Smooth muscle cell (in vitro differentiated cells): Measurements from ENCODE around the gene DCUN1D4. TPM values are rescaled to one million over a fixed set of nuclear protein-coding genes. Genes with fewer than 3 reads are reported as not detected.
A peak's percentile ranks its signal among the peaks of the same experiment; 100 is the strongest.

Experiments
- DNase-seq: peaks from one replicate; lab custom pipeline; 2025; ENCODE audit not compliant: unreplicated experiment; lab: John Stamatoyannopoulos, UW
- H2AFZ ChIP-seq: fragments of 200-600 bp; sonication (generic); 2 replicates; pipeline ENCODE4 v1.6.0; 2016; ENCODE audit warnings: antibody characterized with exemption, low read depth, mild to moderate bottlenecking
- H3F3A ChIP-seq: fragments of 200-600 bp; sonication (generic); 2 replicates; pipeline ENCODE4 v1.6.0; 2017; ENCODE audit warnings: antibody characterized with exemption, low read depth
- H3K27ac ChIP-seq: fragments of 200-600 bp; sonication (generic); 2 replicates; pipeline ENCODE4 v1.5.1; 2016; ENCODE audit warnings: low read depth, mild to moderate bottlenecking
- H3K27me3 ChIP-seq: fragments of 200-600 bp; sonication (generic); 2 replicates; pipeline ENCODE4 v1.6.1; 2016; ENCODE audit warnings: low read depth, mild to moderate bottlenecking
- H3K36me3 ChIP-seq: fragments of 200-600 bp; sonication (generic); 2 replicates; pipeline ENCODE4 v1.5.1; 2016; ENCODE audit warnings: low read depth
- H3K4me1 ChIP-seq: fragments of 200-600 bp; sonication (generic); 2 replicates; pipeline ENCODE4 v1.5.1; 2016; ENCODE audit warnings: low read depth
- H3K4me2 ChIP-seq: fragments of 200-600 bp; sonication (generic); 2 replicates; pipeline ENCODE4 v1.6.0; 2016; ENCODE audit warnings: mild to moderate bottlenecking
- H3K4me3 ChIP-seq: fragments of 200-600 bp; sonication (generic); 2 replicates; pipeline ENCODE4 v1.5.1; 2016; ENCODE audit warnings: mild to moderate bottlenecking
- H3K79me2 ChIP-seq: fragments of 200-600 bp; sonication (generic); 2 replicates; pipeline ENCODE4 v1.6.0; 2016; ENCODE audit warnings: low read depth, mild to moderate bottlenecking
- H3K9ac ChIP-seq: fragments of 200-600 bp; sonication (generic); 2 replicates; pipeline ENCODE4 v1.6.0; 2016; ENCODE audit warnings: low read depth
- H3K9me3 ChIP-seq: fragments of 200-600 bp; sonication (generic); replicated peaks from 2 replicates; pipeline ENCODE4 v1.5.1; 2016; ENCODE audit warnings: low read depth
- H4K20me1 ChIP-seq: fragments of 200-600 bp; sonication (generic); 2 replicates; pipeline ENCODE4 v1.6.0; 2016; ENCODE audit warnings: low read depth
- CTCF ChIP-seq: fragments of 200-600 bp; sonication (generic); IDR thresholded peaks from 2 replicates; pipeline ENCODE4 v1.5.1; 2017; ENCODE audit warnings: borderline replicate concordance, mild to moderate bottlenecking, antibody characterized with exemption; ENCODE audit not compliant: insufficient read depth, poor library complexity, severe bottlenecking
- WGBS: methylation state at CpG from one replicate; pipeline ENCODE4 v1.1.7; 2016; ENCODE audit warnings: low lambda C conversion rate; 5-methylcytosine and 5-hydroxymethylcytosine counted together
- polyA plus RNA-seq: library from polyadenylated mRNA; unstranded; fragments of >200 nt; fragmentation: Nextera tagmentation; extraction: Ambion mirVana; gene quantifications from 2 replicates; pipeline ENCODE4 v1.2.1, GENCODE V29; 2016
- total RNA-seq: library from RNA; depleted of rRNA; stranded (reverse); fragments of >200 nt; gene quantifications from 2 replicates; pipeline ENCODE4 v1.2.3, GENCODE V29; 2014

DCUN1D4 gene
- total and polyA plus RNA-seq, 2 experiments from 2014 or later: 14.1 to 22.9 TPM

GRCh38 chr4:51872283-51872997 lies 29.5 kb downstream of the DCUN1D4 start:
- Histone ChIP-seq H3K79me2 (no peaks in the 10 kb centered on the region), H3K4me2 (no peak overlapping the region), H4K20me1 (peaks cover 8% of the 10 kb centered on the region), H3K36me3 (peaks cover 29% of the 10 kb centered on the region), H3K27me3 (no peaks in the 10 kb centered on the region), H3K27ac (no peak overlapping the region), H3K9me3 (no peaks in the 10 kb centered on the region), H3F3A (no peaks in the 10 kb centered on the region), H2AFZ (no peak overlapping the region), H3K4me3 (no peak overlapping the region), H3K9ac (no peak overlapping the region), H3K4me1 (no peaks in the 10 kb centered on the region)
- no peak for TF ChIP-seq CTCF
- 97% methylated on average over 9 of the region's 9 CpGs for WGBS
- no peak for DNase-seq

GRCh38 chr4:51874551-51874950 lies 31.6 kb downstream of the DCUN1D4 start:
- no peak overlapping the region for H3K4me2 ChIP-seq
- no peak for DNase-seq
- H3K79me2 ChIP-seq: no peaks in the 10 kb centered on the region
- H3K36me3 ChIP-seq: peaks cover 28% of the 10 kb centered on the region
- no peak overlapping the region for H3K4me3 ChIP-seq
- no peaks in the 10 kb centered on the region for H3K27me3 ChIP-seq
- no peaks in the 10 kb centered on the region for H3K9me3 ChIP-seq
- H3K4me1 ChIP-seq: no peaks in the 10 kb centered on the region
- 96% methylated on average over 6 of the region's 6 CpGs for WGBS
- no peak overlapping the region for H2AFZ ChIP-seq
- TF ChIP-seq CTCF: no peak
- no peaks in the 10 kb centered on the region for H3F3A ChIP-seq
- H3K9ac ChIP-seq: no peak overlapping the region
- H3K27ac ChIP-seq: no peak overlapping the region
- peaks cover 18% of the 10 kb centered on the region for H4K20me1 ChIP-seq

GRCh38 chr4:51878431-51878830 lies 35.5 kb downstream of the DCUN1D4 start:
- H3K9ac ChIP-seq: no peak overlapping the region
- H3K4me2 ChIP-seq: peak overlapping the region; percentile 14
- H3K36me3 ChIP-seq: peaks cover 24% of the 10 kb centered on the region
- H3K4me1 ChIP-seq: no peaks in the 10 kb centered on the region
- TF ChIP-seq CTCF: no peak
- no peaks in the 10 kb centered on the region for H3K9me3 ChIP-seq
- DNase-seq: no peak
- H2AFZ ChIP-seq: no peak overlapping the region
- H3K27ac ChIP-seq: no peak overlapping the region
- 38% methylated on average over 2 of the region's 2 CpGs for WGBS
- H3K79me2 ChIP-seq: no peaks in the 10 kb centered on the region
- H4K20me1 ChIP-seq: peaks cover 13% of the 10 kb centered on the region
- no peaks in the 10 kb centered on the region for H3F3A ChIP-seq
- no peak overlapping the region for H3K4me3 ChIP-seq
- no peaks in the 10 kb centered on the region for H3K27me3 ChIP-seq
